Thymus (tissue), 11 donors: ENCODE data around the gene SLC29A2. TPM values are rescaled to one million over a fixed set of nuclear protein-coding genes. Genes with fewer than 3 reads are reported as not detected.

Experiments used
- DNase-seq, 9 donors: peaks; one replicate each; pipeline ENCODE4 v3.0.0-alpha.2; 2013; ENCODE audit warnings: low spot score in 9 of 9, low read depth in 6 of 9, missing footprints in 1 of 9
- H3K27ac ChIP-seq, 2 donors: one replicate each; pipeline ENCODE4 v1.5.1; 2013; ENCODE audit warnings: control low read depth in 1 of 2, low read depth in 1 of 2, low read length in 1 of 2, mild to moderate bottlenecking in 1 of 2, moderate library complexity in 1 of 2
- H3K27me3 ChIP-seq, 2 donors: one replicate each; pipeline ENCODE4 v1.5.1; 2013; ENCODE audit warnings: low read length in 1 of 2; ENCODE audit not compliant: control insufficient read depth in 2 of 2, insufficient read depth in 1 of 2
- H3K36me3 ChIP-seq, 2 donors: one replicate each; pipeline ENCODE4 v1.5.1; 2013; ENCODE audit warnings: low read length in 1 of 2, mild to moderate bottlenecking in 1 of 2, moderate library complexity in 1 of 2; ENCODE audit not compliant: control insufficient read depth in 2 of 2, insufficient read depth in 2 of 2
- H3K4me1 ChIP-seq, 2 donors: one replicate each; pipeline ENCODE4 v1.5.1; 2013; ENCODE audit warnings: low read length in 2 of 2; ENCODE audit not compliant: control insufficient read depth in 2 of 2, insufficient read depth in 2 of 2
- H3K4me3 ChIP-seq, 2 donors: one replicate each; pipeline ENCODE4 v1.5.1; 2013; ENCODE audit warnings: low read length in 2 of 2, control low read depth in 1 of 2, mild to moderate bottlenecking in 1 of 2
- H3K9me3 ChIP-seq, 2 donors: one replicate each; pipeline ENCODE4 v1.5.1; 2013; ENCODE audit warnings: low read length in 1 of 2, mild to moderate bottlenecking in 1 of 2; ENCODE audit not compliant: control insufficient read depth in 2 of 2, insufficient read depth in 1 of 2
- WGBS: extraction: QIAGEN DNeasy Blood & Tissue Kit; methylation state at CpG from one replicate; pipeline ENCODE4 v1.1.7; 2013; 5-methylcytosine and 5-hydroxymethylcytosine counted together
- polyA plus RNA-seq: library from polyadenylated mRNA; stranded (reverse); fragments of 200-250 nt; gene quantifications from one replicate; pipeline ENCODE4 v1.2.3, GENCODE V29; 2013
- total RNA-seq: library from RNA; stranded (reverse); fragments of 120-200 nt; gene quantifications from one replicate; pipeline ENCODE4 v1.2.4, GENCODE V29; 2013
- donor health status: healthy.

The SLC29A2 gene
- total and polyA plus RNA-seq, 2 donors = 1.6 to 14.2 TPM

DNA sequence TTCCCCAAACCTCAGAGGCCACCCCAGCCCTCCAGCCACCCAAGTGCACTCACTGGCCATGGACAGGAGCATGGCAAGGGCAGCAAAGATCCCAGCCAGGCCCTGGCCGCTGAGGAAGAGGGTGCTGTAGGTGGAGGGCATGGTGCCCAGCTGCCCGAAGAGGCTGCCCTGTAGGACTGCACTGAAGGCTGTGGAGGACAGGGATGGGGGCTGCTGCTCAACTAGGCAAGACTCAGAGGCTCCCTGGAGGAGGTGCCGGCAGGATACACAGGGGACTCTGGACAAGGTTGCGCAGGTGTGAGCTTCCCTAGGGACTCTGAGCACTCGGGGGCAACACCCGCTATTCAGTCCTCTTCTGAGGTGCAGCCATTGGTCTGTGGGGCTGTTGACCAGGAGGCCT, 3.1 kb downstream of the SLC29A2 start:
- peaks cover 10 to 21% of the 10 kb centered on the region in 2 donors for H3K4me1 ChIP-seq
- DNase-seq = no peak

DNA sequence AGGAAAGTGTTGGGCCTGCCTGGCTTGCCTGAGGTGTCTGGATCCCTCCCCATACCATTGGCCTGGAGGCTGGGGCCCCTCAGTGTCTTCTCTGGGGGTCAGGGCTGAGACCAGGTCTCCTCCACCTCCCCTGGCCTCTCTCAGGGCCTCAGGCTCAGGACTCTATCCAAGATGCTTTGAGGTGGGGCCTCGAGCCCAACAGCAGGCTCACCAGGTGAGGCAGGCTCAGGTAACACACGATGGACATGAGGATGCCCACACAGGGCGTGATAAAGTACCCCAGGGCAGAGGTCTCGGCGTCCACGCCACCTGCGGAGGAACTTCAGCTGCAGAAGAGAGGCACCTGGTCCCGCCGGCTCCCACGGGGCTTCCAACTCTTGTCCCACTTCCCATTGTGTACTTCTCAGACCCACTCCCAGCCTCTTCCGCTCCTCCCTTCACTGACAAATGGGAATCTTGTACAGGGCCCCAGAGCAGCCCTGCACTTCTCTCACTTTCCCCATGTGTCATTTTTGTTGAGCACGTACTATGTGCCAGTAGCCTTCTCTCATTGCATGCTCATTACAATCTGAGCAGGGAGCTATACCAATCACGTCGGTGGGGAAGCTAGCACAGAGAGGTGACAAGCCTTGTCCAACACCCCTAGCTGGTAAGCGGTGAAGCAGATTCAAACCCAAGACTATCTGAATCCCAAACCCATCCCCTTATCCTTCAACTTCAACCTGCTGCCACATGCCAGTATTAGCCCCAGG, 3.8 kb downstream of the SLC29A2 start:
- Histone ChIP-seq H3K27me3 (peaks cover 0 to 6% of the 10 kb centered on the region in 2 donors), H3K9me3 (peaks cover 1 to 8% of the 10 kb centered on the region in 2 donors), H3K27ac (no peak overlapping the region), H3K4me1 (peaks cover 10 to 14% of the 10 kb centered on the region in 2 donors), H3K36me3 (peaks cover 2 to 7% of the 10 kb centered on the region in 2 donors), H3K4me3 (no peak overlapping the region)
- 97% methylated on average over 15 of the region's 15 CpGs for WGBS
- DNase-seq = no peak

More for the DNA sequence above, 3.1 kb downstream of the SLC29A2 start:
- Histone ChIP-seq H3K9me3 (peaks cover 1 to 8% of the 10 kb centered on the region in 2 donors), H3K36me3 (peaks cover 2 to 7% of the 10 kb centered on the region in 2 donors), H3K4me3 (no peak overlapping the region), H3K27me3 (peaks cover 0 to 6% of the 10 kb centered on the region in 2 donors), H3K27ac (no peak overlapping the region)
- WGBS = 97% methylated on average over 6 of the region's 6 CpGs

DNA sequence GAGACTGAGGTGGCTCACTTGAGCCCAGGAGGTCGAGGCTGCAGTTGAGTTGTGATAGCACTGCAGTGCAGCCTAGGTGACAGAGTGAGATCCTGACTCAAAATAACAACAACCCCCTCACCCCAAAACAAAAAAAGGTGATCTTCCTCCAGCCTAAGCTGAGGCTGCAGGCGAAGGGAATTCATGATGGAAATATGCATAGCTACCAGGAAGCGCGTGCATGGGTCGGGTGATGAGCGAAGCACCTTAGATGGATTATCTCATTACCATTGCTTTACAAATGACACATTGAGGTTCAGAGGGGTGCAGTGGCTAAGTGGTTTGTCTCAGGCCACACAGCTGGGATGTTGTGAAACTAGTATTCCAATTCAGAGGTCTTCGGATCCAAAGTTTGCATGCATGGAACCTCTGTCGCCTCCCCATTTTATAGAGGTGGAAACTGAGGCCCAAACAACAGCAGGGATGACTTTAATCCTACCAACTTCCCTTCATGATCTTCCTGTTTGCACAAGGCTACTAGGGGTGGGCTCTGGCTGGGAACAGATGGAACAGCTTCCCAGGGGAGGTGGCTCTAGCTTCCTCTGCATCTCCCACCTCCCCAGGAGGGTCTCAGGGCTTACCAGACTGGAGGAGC, 4.6 kb downstream of the SLC29A2 start:
- DNase-seq = no peak
- Histone ChIP-seq H3K27me3 (peaks cover 0 to 6% of the 10 kb centered on the region in 2 donors), H3K27ac (no peak overlapping the region), H3K9me3 (peaks cover 1 to 8% of the 10 kb centered on the region in 2 donors), H3K4me3 (no peak overlapping the region), H3K36me3 (peaks cover 2 to 14% of the 10 kb centered on the region in 2 donors), H3K4me1 (peaks cover 6 to 7% of the 10 kb centered on the region in 2 donors)
- 98% methylated on average over 8 of the region's 8 CpGs for WGBS

GRCh38 chr11:66365711-66366619, 5.6 kb downstream of the SLC29A2 start:
- no peak for DNase-seq
- no peak overlapping the region for H3K4me3 ChIP-seq
- peaks cover 0 to 4% of the 10 kb centered on the region in 2 donors for H3K9me3 ChIP-seq
- H3K27me3 ChIP-seq = peaks cover 0 to under 1% of the 10 kb centered on the region in 2 donors
- no peak overlapping the region for H3K27ac ChIP-seq
- 96% methylated on average over 14 of the region's 14 CpGs for WGBS
- peaks cover 2 to 3% of the 10 kb centered on the region in 2 donors for H3K4me1 ChIP-seq
- H3K36me3 ChIP-seq = peaks cover 3 to 19% of the 10 kb centered on the region in 2 donors

DNA sequence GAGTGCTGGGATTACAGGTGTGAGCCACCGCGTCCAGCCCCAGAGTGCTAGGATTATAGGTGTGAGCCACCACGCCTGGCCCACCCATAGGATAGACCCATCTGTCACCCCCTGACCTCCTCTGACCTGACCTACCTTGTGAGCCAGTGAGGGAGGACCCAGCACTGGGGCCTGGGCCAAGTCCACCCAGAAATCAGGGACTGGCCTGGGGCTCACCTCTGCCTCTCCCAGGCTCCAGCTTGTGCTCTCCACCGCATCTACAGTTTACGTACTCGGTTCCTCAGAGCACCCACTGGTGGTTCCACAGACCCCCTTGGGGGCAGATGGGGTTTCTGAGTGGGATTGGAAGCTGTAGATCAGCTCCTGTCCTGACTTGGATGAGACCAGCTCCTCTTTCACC, 6.4 kb downstream of the SLC29A2 start:
- no peaks in the 10 kb centered on the region for H3K4me1 ChIP-seq
- peaks cover 0 to 3% of the 10 kb centered on the region in 2 donors for H3K9me3 ChIP-seq
- H3K4me3 ChIP-seq = no peak overlapping the region
- WGBS = 97% methylated on average over 6 of the region's 6 CpGs
- H3K27me3 ChIP-seq = no peaks in the 10 kb centered on the region
- H3K27ac ChIP-seq = no peak overlapping the region
- H3K36me3 ChIP-seq = peaks cover 3 to 22% of the 10 kb centered on the region in 2 donors
- DNase-seq = no peak

DNA sequence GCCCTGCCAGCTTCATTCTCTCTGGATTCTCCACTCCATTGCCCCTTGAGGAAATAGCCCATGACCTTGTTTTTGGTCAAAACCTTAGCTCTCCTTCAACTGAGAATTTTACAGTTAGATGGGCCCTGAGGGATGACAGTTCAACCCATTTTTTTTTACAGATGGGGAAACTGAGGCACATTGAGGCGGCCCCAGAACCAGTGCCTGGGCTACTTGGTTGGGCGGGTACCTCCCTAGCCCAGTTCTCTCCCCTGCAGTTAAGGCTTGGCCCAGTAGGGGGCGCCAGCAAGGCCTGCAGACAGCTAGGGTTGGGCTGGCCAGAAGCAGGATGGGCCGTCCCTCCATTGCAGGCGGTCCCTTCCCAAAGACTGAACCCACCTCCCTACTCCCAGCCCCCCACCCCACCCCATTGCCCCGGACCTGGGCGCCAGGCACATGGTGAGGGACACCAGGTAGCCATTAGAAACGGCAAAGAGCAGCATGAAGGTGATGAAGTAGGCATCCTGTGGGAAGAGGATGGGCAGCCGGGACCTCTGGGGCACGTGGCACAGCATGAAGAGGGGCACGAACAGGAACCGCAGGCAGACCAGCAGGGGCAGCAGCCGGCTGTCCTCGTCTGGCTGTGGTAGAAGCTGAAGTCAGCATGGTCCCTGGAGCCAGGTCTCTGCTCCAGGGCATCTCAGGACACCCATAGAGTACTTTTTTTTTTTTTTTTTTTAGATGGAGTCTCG, 7.6 kb downstream of the SLC29A2 start:
- no peak overlapping the region for H3K4me3 ChIP-seq
- peaks cover 0 to 3% of the 10 kb centered on the region in 2 donors for H3K9me3 ChIP-seq
- 88% methylated on average over 15 of the region's 15 CpGs for WGBS
- peak in 1 of 9 donors; percentile 42 for DNase-seq
- H3K27ac ChIP-seq = no peak overlapping the region
- no peaks in the 10 kb centered on the region for H3K27me3 ChIP-seq
- no peaks in the 10 kb centered on the region for H3K4me1 ChIP-seq
- H3K36me3 ChIP-seq = peaks cover 3 to 26% of the 10 kb centered on the region in 2 donors

DNA sequence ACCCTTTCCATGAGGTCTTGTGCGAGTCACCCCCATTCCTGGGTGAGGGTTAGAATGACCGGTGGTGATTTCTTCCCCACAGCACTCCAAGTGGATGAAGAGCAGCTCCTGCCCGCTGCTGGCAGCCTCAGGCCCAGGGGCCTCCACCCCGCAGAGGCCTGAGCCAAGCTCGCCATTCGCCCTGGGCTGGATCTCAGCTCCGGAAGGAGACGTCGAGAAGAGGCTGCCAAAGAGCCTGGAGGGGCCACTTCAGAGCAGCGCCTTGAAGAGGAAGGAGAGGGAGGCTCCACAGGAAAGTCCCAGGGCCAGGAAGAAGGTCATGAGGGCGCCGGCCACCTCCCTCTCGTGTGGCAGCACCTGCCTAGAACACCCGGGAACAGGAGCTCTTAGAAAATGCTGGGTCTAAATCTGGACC, 8.4 kb downstream of the SLC29A2 start:
- Histone ChIP-seq H3K9me3 (peaks cover 0 to 3% of the 10 kb centered on the region in 2 donors), H3K4me1 (no peaks in the 10 kb centered on the region), H3K36me3 (peaks cover 5 to 26% of the 10 kb centered on the region in 2 donors), H3K27me3 (no peaks in the 10 kb centered on the region), H3K4me3 (no peak overlapping the region), H3K27ac (no peak overlapping the region)
- 96% methylated on average over 14 of the region's 14 CpGs for WGBS
- no peak for DNase-seq

GRCh38 chr11:66362481-66363147, 8.9 kb downstream of the SLC29A2 start:
- peaks cover 0 to 3% of the 10 kb centered on the region in 2 donors for H3K9me3 ChIP-seq
- no peak overlapping the region for H3K4me3 ChIP-seq
- WGBS = 91% methylated on average over 9 of the region's 9 CpGs
- DNase-seq = no peak
- no peak overlapping the region for H3K27ac ChIP-seq
- H3K4me1 ChIP-seq = no peaks in the 10 kb centered on the region
- peaks cover 6 to 22% of the 10 kb centered on the region in 2 donors for H3K36me3 ChIP-seq
- H3K27me3 ChIP-seq = no peaks in the 10 kb centered on the region
